K562 (cell line): ENCODE measurements around the gene MARK2. TPM values are rescaled to one million over a fixed set of nuclear protein-coding genes. Genes with fewer than 3 reads are reported as not detected.

ENCODE experiments used
- ATAC-seq: fragments of 200-7000 bp; cut with Tn5 transposase; 3 replicates; pipeline ENCODE4 v1.9.1; 2020; ENCODE audit warnings: moderate library complexity
- BruUV-seq: library from RNA; stranded (reverse); fragments of 400-500 nt; replicated peaks from 2 replicates; lab custom pipeline; 2021; lab: Mats Ljungman, UMichigan
- CTCF ChIA-PET: fragments of 300-600 bp; formaldehyde crosslinking; extraction: SDS; loops from one replicate; lab custom pipeline; 2021; ENCODE audit warnings: low intra/inter-chr PET ratio; lab: Yijun Ruan, JAX
- POLR2A ChIA-PET: fragments of 300-600, 350-650 bp; sonication (Branson Sonifier 250); formaldehyde crosslinking; extraction: SDS; loops from one replicate; lab custom pipeline; 2021; ENCODE audit warnings: antibody characterized with exemption, inconsistent platforms; lab: Yijun Ruan, JAX
- DNase-seq, 4 experiments: peaks; one replicate each; pipeline versions ENCODE4 v3.0.0 to v3.0.0-alpha.2; 2011 to 2018; ENCODE audit warnings: low spot score in 3 of 4, mixed read lengths in 3 of 4; ENCODE audit errors: extremely low read depth in 1 of 4
- FAIRE-seq: peaks from 2 replicates; lab custom pipeline; 2011; peaks lifted over from hg19 to GRCh38; lab: Jason Lieb, UNC
- H2AFZ ChIP-seq: 2 replicates; pipeline ENCODE4 v1.6.0; 2011; ENCODE audit warnings: low read depth, low read length, control low read depth, inconsistent platforms
- H3K27ac ChIP-seq: fragments of 200-600 bp; 3 replicates; pipeline ENCODE4 v1.8.0; 2011; ENCODE audit warnings: low read depth, mild to moderate bottlenecking, control low read depth, inconsistent platforms, low read length, moderate library complexity, mixed read lengths; ENCODE audit errors: extremely low read depth
- H3K27me3 ChIP-seq, 2 experiments: fragments of 300-600 bp in 1 of 2; 2 replicates in 1 of 2; 3 replicates in 1 of 2; pipeline versions ENCODE4 v1.6.0 to v1.8.0; 2011; ENCODE audit warnings: inconsistent platforms in 2 of 2, low read length in 2 of 2, mild to moderate bottlenecking in 1 of 2, mixed read lengths in 1 of 2, moderate library complexity in 1 of 2; ENCODE audit not compliant: control insufficient read depth in 2 of 2, insufficient read depth in 2 of 2
- H3K36me3 ChIP-seq: fragments of 300-600 bp; 3 replicates; pipeline ENCODE4 v1.8.0; 2011; ENCODE audit warnings: mild to moderate bottlenecking, low read length, inconsistent platforms; ENCODE audit not compliant: control insufficient read depth, insufficient read depth
- H3K4me1 ChIP-seq, 2 experiments: fragments of 200-600 bp in 1 of 2; replicated peaks in 1 of 2; 2 replicates in 1 of 2; 3 replicates in 1 of 2; pipeline versions ENCODE4 v1.5.1 to v1.8.0; 2011; ENCODE audit warnings: inconsistent platforms in 2 of 2, low read length in 2 of 2, mild to moderate bottlenecking in 1 of 2, mixed read lengths in 1 of 2, moderate library complexity in 1 of 2; ENCODE audit not compliant: control insufficient read depth in 2 of 2, insufficient read depth in 2 of 2
- H3K4me2 ChIP-seq: 2 replicates; pipeline ENCODE4 v1.6.1; 2011; ENCODE audit warnings: low read length, control low read depth, inconsistent platforms, mixed read lengths; ENCODE audit not compliant: insufficient read depth
- H3K4me3 ChIP-seq: fragments of 200-600 bp; sonication (generic), shearing (Covaris generic); 2 replicates; pipeline ENCODE4 v1.5.1; 2016; ENCODE audit warnings: control low read depth, inconsistent platforms
- H3K79me2 ChIP-seq: fragments of 200-600 bp; 3 replicates; pipeline ENCODE4 v1.8.0; 2011; ENCODE audit warnings: low read length, inconsistent platforms; ENCODE audit not compliant: control insufficient read depth, insufficient read depth
- H3K9ac ChIP-seq, 2 experiments: 2 replicates each; pipeline versions ENCODE4 v1.6.0 to v1.6.1; 2011; ENCODE audit warnings: low read depth in 2 of 2, low read length in 2 of 2, control low read depth in 1 of 2, inconsistent platforms in 1 of 2, mild to moderate bottlenecking in 1 of 2, mixed read lengths in 1 of 2; ENCODE audit not compliant: insufficient read depth in 1 of 2
- H3K9me1 ChIP-seq: one replicate; pipeline ENCODE4 v1.6.0; 2011; ENCODE audit warnings: inconsistent platforms, mild to moderate bottlenecking, low read length, moderate library complexity; ENCODE audit not compliant: control insufficient read depth, insufficient read depth
- H3K9me3 ChIP-seq: replicated peaks from 2 replicates; pipeline ENCODE4 v1.5.1; 2011; ENCODE audit warnings: low read depth, low read length, inconsistent platforms; ENCODE audit not compliant: control insufficient read depth, insufficient read depth
- H4K20me1 ChIP-seq: replicated peaks from 2 replicates; pipeline ENCODE4 v1.6.1; 2011; ENCODE audit warnings: low read length, inconsistent platforms, mixed read lengths; ENCODE audit not compliant: control insufficient read depth, insufficient read depth
- BHLHE40 ChIP-seq: IDR thresholded peaks from 2 replicates; pipeline ENCODE4 v1.6.1; 2011; ENCODE audit warnings: low read length, improper control_type of control experiment
- CBFB ChIP-seq: sonication (generic); formaldehyde crosslinking; IDR thresholded peaks from 2 replicates; pipeline ENCODE4 v1.4.0; 2020; ENCODE audit warnings: mild to moderate bottlenecking, missing genetic modification reagents
- CSDE1 ChIP-seq, 2 experiments: fragments of 450-650 bp; IDR thresholded peaks; 2 replicates each; pipeline ENCODE4 v1.6.1; 2016; ENCODE audit warnings: mild to moderate bottlenecking in 1 of 2
- HDAC1 ChIP-seq, 2 experiments: fragments of 450-650 bp; IDR thresholded peaks; 2 replicates each; pipeline ENCODE4 v1.6.1; 2016 to 2017; ENCODE audit warnings: inconsistent platforms in 1 of 2, mild to moderate bottlenecking in 1 of 2, moderate library complexity in 1 of 2
- HLTF ChIP-seq: fragments of 450-650 bp; IDR thresholded peaks from 2 replicates; pipeline ENCODE4 v1.6.1; 2016
- ILK ChIP-seq: fragments of 450-650 bp; IDR thresholded peaks from 2 replicates; pipeline ENCODE4 v1.6.1; 2016; ENCODE audit warnings: missing genetic modification characterization, low read depth, mild to moderate bottlenecking, missing compliant biosample characterization, moderate library complexity, borderline replicate concordance
- RBFOX2 ChIP-seq: fragments of 200-400 bp; formaldehyde crosslinking; IDR thresholded peaks from 2 replicates; pipeline ENCODE4 v1.6.1; 2017; ENCODE audit warnings: low read depth, mild to moderate bottlenecking, low read length, moderate library complexity
- SAFB ChIP-seq: fragments of 200-400 bp; formaldehyde crosslinking; IDR thresholded peaks from 2 replicates; pipeline ENCODE4 v1.6.1; 2017; ENCODE audit warnings: low read depth, low read length, borderline replicate concordance
- SMAD1 ChIP-seq: fragments of 150-350 bp; IDR thresholded peaks from 2 replicates; pipeline ENCODE4 v1.6.1; 2014; ENCODE audit warnings: low read length, low read depth; ENCODE audit not compliant: partially characterized antibody
- TOE1 ChIP-seq, 2 experiments: fragments of 450-650 bp in 1 of 2; sonication (generic) in 1 of 2; formaldehyde crosslinking in 1 of 2; IDR thresholded peaks; 2 replicates each; pipeline versions ENCODE4 v1.7.1 to v1.8.0; 2016 to 2022; ENCODE audit warnings: borderline replicate concordance in 2 of 2, mild to moderate bottlenecking in 2 of 2, antibody characterized with exemption in 1 of 2, inconsistent platforms in 1 of 2, low read depth in 1 of 2, missing genetic modification reagents in 1 of 2, moderate library complexity in 1 of 2
- XRCC3 ChIP-seq: fragments of 450-650 bp; IDR thresholded peaks from 2 replicates; pipeline ENCODE4 v1.6.1; 2017; ENCODE audit warnings: mild to moderate bottlenecking, moderate library complexity
- ZNF347 ChIP-seq: fragments of 450-650 bp; formaldehyde crosslinking; IDR thresholded peaks from 2 replicates; pipeline ENCODE4 v1.4.0; 2020; ENCODE audit warnings: low read depth, mild to moderate bottlenecking, moderate library complexity
- ZNF586 ChIP-seq: fragments of 450-650 bp; formaldehyde crosslinking; conservative IDR thresholded peaks from 2 replicates; pipeline ENCODE4 v1.4.0; 2020; ENCODE audit warnings: mild to moderate bottlenecking, moderate library complexity
- ZSCAN29 ChIP-seq: fragments of 450-650 bp; IDR thresholded peaks from 2 replicates; pipeline ENCODE4 v1.6.1; 2017
- WGBS: fragments of 100-300 bp; shearing (Covaris generic); methylation state at CpG from one replicate; pipeline ENCODE4 v1.1.6; 2016; ENCODE audit warnings: low coverage, mixed read lengths; ENCODE audit not compliant: insufficient coverage; ENCODE audit errors: missing lambda C conversion rate; 5-methylcytosine and 5-hydroxymethylcytosine counted together
- in situ Hi-C: fragments of 300-500 bp; cut with MboI; formaldehyde crosslinking; loops from 4 replicates; pipeline ENCODE4 v1.15.0; 2018; ENCODE audit warnings: inconsistent platforms, mixed read lengths
- intact Hi-C: fragments of 100-400 bp; cut with micrococcal nuclease; formaldehyde crosslinking; loops from 2 replicates; pipeline ENCODE4 v1.14.2; 2022
- polyA plus RNA-seq, 8 experiments: library from polyadenylated mRNA; depleted of rRNA in 4 of 8; stranded (reverse) in 5 of 8; unstranded in 3 of 8; fragments of >200 nt; fragmentation: Nextera tagmentation in 2 of 8; fragmentation: Illumina TruSeq in 1 of 8; extraction: Ambion mirVana in 2 of 8; extraction: Trizol in 1 of 8; gene quantifications; 2 replicates each; pipeline versions ENCODE4 v1.2.1 to v1.2.3, GENCODE V29; 2011 to 2014; ENCODE audit warnings: inconsistent platforms in 1 of 8, missing spikeins in 1 of 8
- total RNA-seq, 7 experiments: library from RNA; depleted of rRNA in 6 of 7; stranded (reverse); fragments of >200 nt in 6 of 7; fragmentation: Illumina TruSeq in 2 of 7; extraction: Trizol in 2 of 7; gene quantifications; 2 replicates each; pipeline versions ENCODE4 v1.2.1 to v1.2.3, GENCODE V29; 2011 to 2021; ENCODE audit warnings: low replicate concordance in 1 of 7
- TF ChIP-seq, protein P1 (sequence below): fragments of 250-450 bp; sonication (Bioruptor Pico); IDR thresholded peaks from 2 replicates; pipeline ENCODE4 v1.5.1; 2021; ENCODE audit warnings: mild to moderate bottlenecking
- TF ChIP-seq, protein P2 (sequence below): fragments of 250-450 bp; sonication (Bioruptor Pico); IDR thresholded peaks from 2 replicates; pipeline ENCODE4 v1.9.0; 2021; ENCODE audit warnings: mild to moderate bottlenecking, inconsistent platforms
- TF ChIP-seq, protein P3 (sequence below): fragments of 450-650 bp; IDR thresholded peaks from 2 replicates; pipeline ENCODE4 v1.6.1; 2016; ENCODE audit warnings: antibody characterized with exemption

MARK2 gene
- total and polyA plus RNA-seq, 9 of the 15 experiments (the other 6 are each of a cell fraction or from before 2014, with no cell fraction given), result 0.32 to 43.5 (median 15.1) TPM

DNA sequence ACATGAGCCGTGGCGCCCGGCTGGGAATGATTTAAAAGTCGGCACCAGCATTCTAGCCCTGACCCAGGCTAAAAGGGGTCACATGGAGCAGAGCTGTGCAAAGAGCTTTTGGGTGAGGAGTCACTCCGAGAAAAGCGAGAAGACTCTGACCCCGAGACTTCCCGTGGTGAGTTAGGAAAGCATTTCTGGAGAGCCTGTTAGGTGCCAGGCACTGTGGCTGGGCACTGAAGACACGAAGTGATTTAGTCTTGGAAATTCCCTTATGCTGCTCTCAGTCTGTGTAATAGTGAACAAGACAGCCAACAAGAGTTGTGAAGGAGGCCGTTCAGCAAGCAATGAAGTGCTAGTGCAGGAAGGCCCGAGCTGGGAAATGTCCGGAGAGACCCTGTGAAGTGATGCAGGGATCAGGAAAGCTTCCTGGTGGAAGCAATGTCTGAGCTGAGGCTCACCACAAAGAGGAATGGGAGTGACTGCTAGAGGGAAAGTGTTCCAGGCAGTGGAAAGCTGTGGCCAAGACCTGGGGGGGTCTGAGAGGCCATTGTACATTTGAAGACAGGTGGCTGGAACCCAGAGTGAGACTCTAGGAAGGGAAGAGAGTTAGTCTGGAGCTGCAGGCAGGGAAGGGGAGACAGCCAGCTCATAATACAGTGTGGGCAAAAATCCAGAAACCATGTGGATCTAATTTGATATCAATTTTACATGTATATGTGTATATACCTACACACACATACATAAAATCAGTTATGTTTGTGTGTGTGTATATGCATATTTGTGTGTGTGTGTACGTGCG, 31.6 kb downstream of the MARK2 start:
- H3K4me3 ChIP-seq, result no peak overlapping the region
- H2AFZ ChIP-seq, result no peak overlapping the region
- no peaks in the 10 kb centered on the region for H3K9me1 ChIP-seq
- ChIA-PET POLR2A (interaction anchor here (0.6 to 1.2 kb wide), 4 partner anchors 8 to 91 kb away, joined by 3 to 6 read pairs (median 4); no protein-coding TSS in a partner anchor), CTCF (interaction anchor here (0.9 kb wide), 1 partner anchor 103 kb away, joined by 3 read pairs; no protein-coding TSS in a partner anchor)
- BruUV-seq, result no TSS peak
- intact Hi-C loops (no loop called here), in situ Hi-C loops (no loop called here)
- no peaks in the 10 kb centered on the region for H3K27me3 ChIP-seq
- peak overlapping the region in 1 of 2 experiments; percentile 3; a peak in 2 of 4 replicates for H3K9ac ChIP-seq
- DNase-seq (no peak), FAIRE-seq (no peak), ATAC-seq (no peak)
- peaks cover 3% of the 10 kb centered on the region; the same call in 1 of the 2 replicates for H4K20me1 ChIP-seq
- peak overlapping the region; percentile 28; the same call in 1 of the 3 replicates for H3K27ac ChIP-seq
- H3K9me3 ChIP-seq, result no peaks in the 10 kb centered on the region
- TF ChIP-seq, protein P1, sequence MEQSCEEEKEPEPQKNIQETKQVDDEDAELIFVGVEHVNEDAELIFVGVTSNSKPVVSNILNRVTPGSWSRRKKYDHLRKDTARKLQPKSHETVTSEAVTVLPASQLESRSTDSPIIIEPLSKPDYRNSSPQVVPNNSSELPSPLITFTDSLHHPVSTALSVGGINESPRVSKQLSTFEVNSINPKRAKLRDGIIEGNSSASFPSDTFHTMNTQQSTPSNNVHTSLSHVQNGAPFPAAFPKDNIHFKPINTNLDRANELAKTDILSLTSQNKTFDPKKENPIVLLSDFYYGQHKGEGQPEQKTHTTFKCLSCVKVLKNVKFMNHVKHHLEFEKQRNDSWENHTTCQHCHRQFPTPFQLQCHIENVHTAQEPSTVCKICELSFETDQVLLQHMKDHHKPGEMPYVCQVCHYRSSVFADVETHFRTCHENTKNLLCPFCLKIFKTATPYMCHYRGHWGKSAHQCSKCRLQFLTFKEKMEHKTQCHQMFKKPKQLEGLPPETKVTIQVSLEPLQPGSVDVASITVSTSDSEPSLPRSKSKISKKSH (CRISPR knock-in tag), result no peak
- no peak for TF ChIP-seq BHLHE40
- TF ChIP-seq RBFOX2, result no peak
- TF ChIP-seq, protein P2, sequence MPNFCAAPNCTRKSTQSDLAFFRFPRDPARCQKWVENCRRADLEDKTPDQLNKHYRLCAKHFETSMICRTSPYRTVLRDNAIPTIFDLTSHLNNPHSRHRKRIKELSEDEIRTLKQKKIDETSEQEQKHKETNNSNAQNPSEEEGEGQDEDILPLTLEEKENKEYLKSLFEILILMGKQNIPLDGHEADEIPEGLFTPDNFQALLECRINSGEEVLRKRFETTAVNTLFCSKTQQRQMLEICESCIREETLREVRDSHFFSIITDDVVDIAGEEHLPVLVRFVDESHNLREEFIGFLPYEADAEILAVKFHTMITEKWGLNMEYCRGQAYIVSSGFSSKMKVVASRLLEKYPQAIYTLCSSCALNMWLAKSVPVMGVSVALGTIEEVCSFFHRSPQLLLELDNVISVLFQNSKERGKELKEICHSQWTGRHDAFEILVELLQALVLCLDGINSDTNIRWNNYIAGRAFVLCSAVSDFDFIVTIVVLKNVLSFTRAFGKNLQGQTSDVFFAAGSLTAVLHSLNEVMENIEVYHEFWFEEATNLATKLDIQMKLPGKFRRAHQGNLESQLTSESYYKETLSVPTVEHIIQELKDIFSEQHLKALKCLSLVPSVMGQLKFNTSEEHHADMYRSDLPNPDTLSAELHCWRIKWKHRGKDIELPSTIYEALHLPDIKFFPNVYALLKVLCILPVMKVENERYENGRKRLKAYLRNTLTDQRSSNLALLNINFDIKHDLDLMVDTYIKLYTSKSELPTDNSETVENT, result no peak
- no peak for TF ChIP-seq SMAD1
- TF ChIP-seq HLTF, result no peak
- TF ChIP-seq, protein P3, sequence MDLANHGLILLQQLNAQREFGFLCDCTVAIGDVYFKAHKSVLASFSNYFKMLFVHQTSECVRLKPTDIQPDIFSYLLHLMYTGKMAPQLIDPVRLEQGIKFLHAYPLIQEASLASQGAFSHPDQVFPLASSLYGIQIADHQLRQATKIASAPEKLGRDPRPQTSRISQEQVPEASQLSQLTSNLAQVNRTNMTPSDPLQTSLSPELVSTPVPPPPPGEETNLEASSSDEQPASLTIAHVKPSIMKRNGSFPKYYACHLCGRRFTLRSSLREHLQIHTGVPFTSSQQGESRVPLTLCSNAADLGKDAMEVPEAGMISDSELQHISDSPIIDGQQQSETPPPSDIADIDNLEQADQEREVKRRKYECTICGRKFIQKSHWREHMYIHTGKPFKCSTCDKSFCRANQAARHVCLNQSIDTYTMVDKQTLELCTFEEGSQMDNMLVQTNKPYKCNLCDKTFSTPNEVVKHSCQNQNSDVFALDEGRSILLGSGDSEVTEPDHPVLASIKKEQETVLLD, result no peak
- no peak for TF ChIP-seq ZSCAN29
- no peak for TF ChIP-seq TOE1 (IDR thresholded peaks at IDR 0.05; ENCODE audit: borderline replicate concordance)
- no peak for TF ChIP-seq TOE1 (CRISPR knock-in tag; IDR thresholded peaks at IDR 0.05; ENCODE audit: borderline replicate concordance, low read depth)
- no peak for TF ChIP-seq ZNF347 (CRISPR knock-in tag)
- no peak for TF ChIP-seq CSDE1 (IDR thresholded peaks at IDR 0.05)
- no peak for TF ChIP-seq HDAC1 (IDR thresholded peaks at IDR 0.05)
- TF ChIP-seq ZNF586, result no peak
- no peak for TF ChIP-seq XRCC3
- TF ChIP-seq CBFB, result no peak
- no peak for TF ChIP-seq SAFB
- no peak for TF ChIP-seq ILK
- H3K4me2 ChIP-seq, result no peak overlapping the region
- H3K79me2 ChIP-seq, result peaks cover 83% of the 10 kb centered on the region
- peaks cover 33 to 41% of the 10 kb centered on the region in 2 experiments for H3K4me1 ChIP-seq
- H3K36me3 ChIP-seq, result peaks cover 39% of the 10 kb centered on the region; the same call in 2 of the 3 replicates
- 88% methylated on average over 14 of the region's 14 CpGs for WGBS
